Stimulated activated CD8-positive, alpha-beta memory T cell treated with anti-CD3 and anti-CD28 coated beads, Interleukin-12 subunit alpha, Interleukin-12 subunit beta, amount 100 ng/mL, for 24 hours (primary cell): Measurements from ENCODE around the gene SLC10A6.

ENCODE experiments used
- DNase-seq: peaks from one replicate; pipeline ENCODE4 v3.0.0-alpha.2; 2020; ENCODE audit errors: extremely low read depth

Gene SLC10A6

GRCh38 chr4:86778175-86778574 lies 71.0 kb downstream of the SLC10A6 start:
- no peak for DNase-seq

- DNase-seq = no peak
These were observed 74.1 kb downstream of the SLC10A6 start for GRCh38 chr4:86775061-86775460.
